ENCODE measurements around the gene CITED2.

CITED2 gene

DNA sequence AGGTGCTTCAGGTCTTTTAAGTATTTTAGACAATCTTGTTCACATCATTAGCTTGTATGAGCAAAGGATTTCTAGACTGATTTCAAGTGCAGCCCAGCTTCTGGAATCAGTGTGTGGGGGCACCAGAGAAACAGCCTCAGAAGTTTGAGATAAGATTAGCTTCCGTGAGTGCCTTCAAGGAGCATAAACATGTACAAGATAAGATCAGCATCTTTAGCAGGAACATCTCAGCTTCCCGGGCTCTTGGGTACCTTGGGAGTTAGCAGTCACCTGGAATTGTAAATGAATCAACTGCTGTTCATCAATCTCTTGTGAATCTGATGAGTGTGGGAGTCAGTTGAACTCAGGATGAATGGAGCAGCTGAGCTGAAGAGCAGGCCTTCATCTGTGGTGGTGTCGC, 12.0 kb upstream of the CITED2 start:
- TF ChIP-seq, protein P1, sequence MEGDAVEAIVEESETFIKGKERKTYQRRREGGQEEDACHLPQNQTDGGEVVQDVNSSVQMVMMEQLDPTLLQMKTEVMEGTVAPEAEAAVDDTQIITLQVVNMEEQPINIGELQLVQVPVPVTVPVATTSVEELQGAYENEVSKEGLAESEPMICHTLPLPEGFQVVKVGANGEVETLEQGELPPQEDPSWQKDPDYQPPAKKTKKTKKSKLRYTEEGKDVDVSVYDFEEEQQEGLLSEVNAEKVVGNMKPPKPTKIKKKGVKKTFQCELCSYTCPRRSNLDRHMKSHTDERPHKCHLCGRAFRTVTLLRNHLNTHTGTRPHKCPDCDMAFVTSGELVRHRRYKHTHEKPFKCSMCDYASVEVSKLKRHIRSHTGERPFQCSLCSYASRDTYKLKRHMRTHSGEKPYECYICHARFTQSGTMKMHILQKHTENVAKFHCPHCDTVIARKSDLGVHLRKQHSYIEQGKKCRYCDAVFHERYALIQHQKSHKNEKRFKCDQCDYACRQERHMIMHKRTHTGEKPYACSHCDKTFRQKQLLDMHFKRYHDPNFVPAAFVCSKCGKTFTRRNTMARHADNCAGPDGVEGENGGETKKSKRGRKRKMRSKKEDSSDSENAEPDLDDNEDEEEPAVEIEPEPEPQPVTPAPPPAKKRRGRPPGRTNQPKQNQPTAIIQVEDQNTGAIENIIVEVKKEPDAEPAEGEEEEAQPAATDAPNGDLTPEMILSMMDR (IDR thresholded peaks at IDR 0.05; ENCODE audit: control insufficient read depth, insufficient read depth, low read depth, low read length, missing control alignments): no peak
- H3K4me3 ChIP-seq (ENCODE audit: control insufficient read depth, low read depth, low read length): no peak overlapping the region
- DNase-seq (ENCODE audit: low read depth): no peak

DNA sequence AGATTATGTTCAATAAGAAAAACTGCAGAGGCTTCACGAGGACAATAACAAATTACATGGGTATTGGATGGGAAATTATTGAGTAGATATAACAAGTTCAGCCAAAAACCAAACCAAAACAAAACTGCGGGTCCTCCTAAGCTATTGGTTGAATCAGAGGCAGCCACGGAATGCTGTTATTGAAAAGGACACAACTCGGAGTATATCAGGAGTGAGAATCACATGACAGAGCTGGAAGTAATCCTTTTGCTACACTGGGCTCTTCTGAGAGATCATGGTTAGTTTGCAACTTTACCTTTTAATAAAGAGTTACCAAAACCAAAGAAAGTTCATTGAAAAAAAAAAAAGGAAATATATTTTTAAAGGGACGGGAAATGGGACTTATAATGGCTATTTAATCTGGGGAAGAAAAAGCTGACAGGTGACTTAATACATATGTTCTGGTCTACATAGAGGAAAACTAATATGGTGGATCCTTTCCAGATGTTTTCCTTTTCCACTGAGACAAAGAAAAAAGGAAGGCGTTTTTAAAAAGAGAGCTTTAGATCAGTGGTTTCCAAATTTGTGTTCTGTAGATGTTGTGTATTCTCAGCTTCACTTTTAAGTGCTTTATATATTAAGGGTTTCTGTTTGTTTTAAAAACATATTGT, 6.9 kb upstream of the CITED2 start:
- TF ChIP-seq, protein P1 (IDR thresholded peaks at IDR 0.05; ENCODE audit: control insufficient read depth, insufficient read depth, low read depth, low read length, missing control alignments): no peak
- DNase-seq (ENCODE audit: low read depth): no peak

DNA sequence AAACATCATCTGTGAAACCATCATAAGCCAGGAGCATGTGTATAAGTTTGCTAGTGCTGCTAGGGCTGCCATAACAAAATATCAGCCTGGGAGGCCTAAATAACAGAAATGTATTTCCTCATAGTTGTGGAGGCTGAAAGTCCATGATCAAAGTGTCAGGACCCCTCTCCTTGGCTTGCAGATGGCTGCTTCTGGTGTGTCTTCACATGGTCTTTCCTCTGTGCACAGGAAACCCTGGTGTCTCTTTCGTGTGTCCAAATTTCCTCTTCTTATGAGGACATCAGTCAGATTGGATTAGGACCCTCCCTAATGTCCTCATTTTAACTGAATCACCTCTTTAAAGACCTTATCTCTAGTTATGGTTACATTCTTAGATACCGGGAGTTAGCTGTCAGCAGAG, 6.2 kb upstream of the CITED2 start:
- H3K4me3 ChIP-seq (ENCODE audit: control insufficient read depth, low read depth, low read length): no peak overlapping the region
- TF ChIP-seq, protein P1 (IDR thresholded peaks at IDR 0.05; ENCODE audit: control insufficient read depth, insufficient read depth, low read depth, low read length, missing control alignments): no peak
- DNase-seq (ENCODE audit: low read depth): no peak

More for the DNA sequence above, 6.9 kb upstream of the CITED2 start:
- no peak overlapping the region for H3K4me3 ChIP-seq (ENCODE audit: control insufficient read depth, low read depth, low read length)

GRCh38 chr6:139380168-139380567, 5.7 kb upstream of the CITED2 start:
- DNase-seq (ENCODE audit: low read depth): no peak
- TF ChIP-seq, protein P1 (IDR thresholded peaks at IDR 0.05; ENCODE audit: control insufficient read depth, insufficient read depth, low read depth, low read length, missing control alignments): no peak
- no peak overlapping the region for H3K4me3 ChIP-seq (ENCODE audit: control insufficient read depth, low read depth, low read length)

DNA sequence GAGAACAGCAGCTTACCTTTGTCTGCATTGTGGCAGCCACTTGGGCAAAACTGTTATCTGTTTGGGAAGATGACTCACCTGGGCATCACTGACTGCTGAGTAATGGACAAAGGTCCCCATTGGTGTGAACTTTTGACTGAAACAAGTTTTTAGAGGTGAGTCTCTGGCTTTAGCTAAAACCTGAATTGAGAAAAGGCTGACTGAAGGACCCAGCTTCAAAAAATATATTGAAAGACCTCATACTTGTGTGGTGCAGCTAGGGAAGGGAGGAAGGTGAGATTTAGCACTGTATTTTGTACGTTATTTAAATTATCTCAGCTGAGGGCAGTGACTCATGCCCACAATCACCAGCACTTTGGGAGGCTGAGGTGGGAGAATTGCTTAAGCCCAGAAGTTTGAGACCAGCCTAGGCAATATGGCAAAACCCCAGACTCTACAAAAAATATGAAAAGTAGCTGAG, 4.5 kb upstream of the CITED2 start:
- TF ChIP-seq, protein P1 (IDR thresholded peaks at IDR 0.05; ENCODE audit: control insufficient read depth, insufficient read depth, low read depth, low read length, missing control alignments): no peak
- no peak for DNase-seq (ENCODE audit: low read depth)
- H3K4me3 ChIP-seq (ENCODE audit: control insufficient read depth, low read depth, low read length): no peak overlapping the region

DNA sequence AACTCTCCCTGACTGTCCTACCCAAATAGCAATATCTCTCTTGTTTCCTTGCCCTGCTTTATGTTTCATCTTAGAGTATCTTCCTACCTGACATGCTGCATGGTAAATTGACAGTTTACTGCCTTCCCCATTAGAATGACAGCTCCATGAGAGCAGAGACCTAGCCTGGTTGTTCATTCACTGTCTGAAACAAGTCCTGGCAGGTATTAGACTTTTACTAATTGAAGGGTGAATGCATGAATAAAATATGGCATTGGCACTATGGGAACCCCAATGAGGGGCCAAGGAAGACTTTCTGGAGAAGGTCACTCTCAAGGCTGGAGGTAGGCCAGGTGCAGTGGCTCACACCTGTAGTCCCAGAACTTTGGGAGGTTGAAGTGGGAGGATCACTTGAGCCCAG, 3.8 kb upstream of the CITED2 start:
- TF ChIP-seq, protein P1 (IDR thresholded peaks at IDR 0.05; ENCODE audit: control insufficient read depth, insufficient read depth, low read depth, low read length, missing control alignments): no peak
- DNase-seq (ENCODE audit: low read depth): no peak
- no peak overlapping the region for H3K4me3 ChIP-seq (ENCODE audit: control insufficient read depth, low read depth, low read length)

Data from AG09309 (cell line).